CD8-positive, alpha-beta memory T cell (primary cell): ENCODE measurements around the gene CBR3. TPM values are rescaled to one million over a fixed set of nuclear protein-coding genes. Genes with fewer than 3 reads are reported as not detected.

Experiments
- polyA plus RNA-seq: library from polyadenylated mRNA; unstranded; fragments of 300-500 nt; fragmentation: Illumina TruSeq; gene quantifications from one replicate; pipeline ENCODE4 v1.2.3, GENCODE V29; 2021
- total RNA-seq, 2 experiments: library from RNA; stranded (reverse); gene quantifications; one replicate each; pipeline ENCODE4 v1.2.3, GENCODE V29; 2021

CBR3 gene
- total and polyA plus RNA-seq, 3 experiments from 2014 or later: 2.3 to 7.9 (median 7.6) TPM

Other genes with a start within 250 kb of the CBR3 start
- gene SETD4, start 74.6 kb upstream of the CBR3 start, total RNA-seq: 10 to 100 TPM; 20.2 to 20.5 TPM
- 8.0 TPM for gene SETD4, start 74.6 kb upstream of the CBR3 start, polyA plus RNA-seq
- gene CBR1, start 65.1 kb upstream of the CBR3 start, total RNA-seq: 10 to 100 TPM; 37.6 to 39.3 TPM
- gene CBR1, start 65.1 kb upstream of the CBR3 start, polyA plus RNA-seq: 39.2 TPM
- 10 to 100 TPM; 12.1 to 15.2 TPM for gene DOP1B, start 21.7 kb downstream of the CBR3 start, total RNA-seq
- gene DOP1B, start 21.7 kb downstream of the CBR3 start, polyA plus RNA-seq: 12.0 TPM
- 10 to 100 TPM; 19.6 to 23.0 TPM for gene MORC3, start 185.1 kb downstream of the CBR3 start, total RNA-seq
- 32.2 TPM for gene MORC3, start 185.1 kb downstream of the CBR3 start, polyA plus RNA-seq